Dermis microvascular lymphatic vessel endothelial cell (primary cell): Measurements from ENCODE around the gene RNF123. TPM values are rescaled to one million over a fixed set of nuclear protein-coding genes. Genes with fewer than 3 reads are reported as not detected.
A peak's percentile ranks its signal among the peaks of the same experiment; 100 is the strongest.
"Not testable (repeated sequence)": the region's sequence is repeated elsewhere in the genome, so short reads cannot be mapped to it uniquely, and the experiment has no call there.

Experiments
- DNase-seq, 2 donors: peaks; one replicate each; pipeline versions ENCODE4 v3.0.0 to v3.0.0-alpha.2; 2010; ENCODE audit warnings: low read depth in 2 of 2
- total RNA-seq: library from RNA; depleted of rRNA; stranded (reverse); fragments of >200 nt; gene quantifications from 2 replicates; pipeline ENCODE4 v1.2.1, GENCODE V29; 2014

The RNF123 gene
- total RNA-seq, 1 donor from 2014 or later: 18.4 TPM

DNA sequence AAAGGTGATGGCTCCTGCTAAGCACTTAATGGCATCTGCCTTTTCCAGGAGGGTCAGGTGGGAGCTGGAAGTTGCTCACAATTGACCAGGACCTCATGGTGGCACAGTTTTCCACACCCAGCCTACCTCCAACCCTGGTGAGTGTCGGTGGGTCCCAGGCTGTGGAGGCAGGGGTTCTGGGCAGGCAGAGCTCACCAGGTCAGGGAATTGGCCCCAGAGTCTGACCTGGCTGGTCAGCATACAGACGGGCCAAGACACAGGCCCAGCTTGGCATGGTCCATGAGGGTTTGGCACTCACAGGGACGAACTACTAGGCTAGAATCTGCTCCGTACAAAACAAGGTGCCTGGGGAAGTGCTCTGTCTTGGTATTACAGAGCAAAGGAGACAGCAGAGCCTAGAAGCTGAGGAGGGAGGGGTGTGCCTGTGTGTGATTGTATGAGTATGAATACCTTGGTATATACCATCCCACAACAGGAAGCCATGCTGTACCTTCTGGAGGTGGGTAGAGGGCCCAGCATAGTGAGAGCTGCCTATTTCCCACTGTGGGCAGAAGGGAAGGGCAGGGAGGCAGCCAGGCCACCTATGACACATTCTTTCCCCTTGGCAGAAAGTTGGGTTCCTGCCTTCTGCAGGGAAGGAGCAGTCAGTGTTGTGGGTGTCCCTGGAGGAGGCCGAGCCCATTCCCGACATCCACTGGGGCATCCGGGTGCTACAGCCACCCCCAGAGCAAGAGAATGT lies 8.7 kb upstream of the RNF123 start:
- no peak for DNase-seq

DNA sequence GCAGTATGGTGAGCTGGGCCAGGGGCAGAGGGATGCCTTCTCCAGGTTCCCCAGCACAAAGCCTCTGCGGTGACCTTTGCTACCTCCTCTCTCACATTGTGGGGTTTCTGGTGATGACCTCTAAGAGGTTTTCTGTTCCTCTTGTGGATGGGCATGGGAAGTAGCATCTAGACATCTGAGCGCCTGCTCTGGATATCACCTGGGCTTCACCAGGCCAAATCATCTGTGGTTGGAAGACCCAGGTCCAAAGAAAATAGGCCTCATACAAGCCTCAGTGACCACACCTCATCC lies 8.2 kb upstream of the RNF123 start:
- DNase-seq: no peak

DNA sequence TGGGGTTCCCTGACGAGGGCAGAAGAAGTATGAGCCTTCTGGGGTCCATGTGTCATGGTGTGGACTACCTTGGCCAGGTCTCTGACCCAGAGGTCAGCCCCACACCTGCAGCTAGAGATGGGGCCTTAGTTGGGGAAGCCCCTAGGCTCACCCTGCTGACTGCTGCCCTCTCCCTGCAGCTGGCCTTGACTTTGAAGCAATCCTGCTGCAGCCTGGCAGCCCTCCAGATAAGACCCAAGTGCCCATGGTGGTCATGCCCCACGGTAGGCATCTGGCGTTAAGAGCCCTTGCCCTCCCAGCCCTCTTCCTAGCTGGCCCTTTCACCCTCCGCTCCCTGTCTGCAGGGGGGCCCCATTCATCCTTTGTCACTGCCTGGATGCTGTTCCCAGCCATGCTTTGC lies 7.8 kb upstream of the RNF123 start:
- no peak for DNase-seq

DNA sequence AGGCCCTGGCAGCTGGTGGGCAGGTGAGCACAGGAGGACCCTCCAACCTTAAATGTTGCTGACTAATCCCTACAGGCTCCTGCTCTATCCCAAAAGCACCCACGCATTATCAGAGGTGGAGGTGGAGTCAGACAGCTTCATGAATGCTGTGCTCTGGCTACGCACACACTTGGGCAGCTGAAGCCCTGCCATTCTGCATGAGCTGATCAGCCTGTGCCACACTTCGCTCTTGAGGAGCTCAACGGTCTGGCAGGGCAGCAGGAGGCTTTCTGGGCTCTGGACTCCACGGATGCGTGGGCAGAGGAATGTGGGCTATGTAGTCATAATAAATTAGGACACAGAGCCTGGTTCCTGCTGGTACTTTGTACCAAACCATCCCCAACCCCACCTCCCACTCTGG lies 6.2 kb upstream of the RNF123 start:
- DNase-seq: no peak

DNA sequence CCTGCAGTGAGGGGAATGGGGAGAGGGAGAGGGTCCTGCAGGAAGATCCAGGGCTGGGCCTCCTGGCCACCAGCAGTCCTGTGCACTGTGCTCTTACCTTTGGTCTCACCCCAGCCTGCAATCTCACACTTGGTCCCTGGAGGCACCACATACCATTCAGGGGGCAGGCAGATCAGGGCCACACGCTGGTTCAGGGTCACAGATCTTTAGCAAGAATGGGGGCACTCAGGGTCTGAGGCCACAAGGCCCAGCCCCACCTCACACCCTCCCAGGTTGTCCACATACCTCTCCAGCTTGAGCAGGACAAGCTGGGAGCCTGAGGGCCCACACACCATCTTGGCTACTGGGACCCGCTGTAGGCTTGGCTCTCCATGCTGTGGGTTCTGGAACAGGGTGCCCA lies 4.9 kb upstream of the RNF123 start:
- not testable (repeated sequence) for DNase-seq

DNA sequence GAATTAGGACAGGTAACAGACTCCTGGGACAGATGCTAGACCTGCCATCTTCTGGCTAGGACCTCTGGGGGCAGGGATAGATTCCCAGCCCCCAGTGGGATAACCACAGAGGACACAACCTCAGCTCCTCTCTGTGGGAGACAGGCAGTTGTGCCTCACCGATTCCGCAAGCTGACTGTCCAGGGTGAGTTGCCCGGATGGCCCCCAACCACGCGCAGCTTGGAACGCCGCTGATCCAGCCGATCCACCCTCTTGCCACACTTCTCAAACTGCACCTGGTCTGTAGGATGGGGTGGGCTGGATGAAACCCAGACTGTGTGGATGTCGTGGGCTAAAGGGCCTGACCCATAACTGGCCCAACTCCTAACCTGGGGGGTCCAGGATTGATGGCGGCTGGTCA lies 4.3 kb upstream of the RNF123 start:
- DNase-seq: not testable (repeated sequence)

DNA sequence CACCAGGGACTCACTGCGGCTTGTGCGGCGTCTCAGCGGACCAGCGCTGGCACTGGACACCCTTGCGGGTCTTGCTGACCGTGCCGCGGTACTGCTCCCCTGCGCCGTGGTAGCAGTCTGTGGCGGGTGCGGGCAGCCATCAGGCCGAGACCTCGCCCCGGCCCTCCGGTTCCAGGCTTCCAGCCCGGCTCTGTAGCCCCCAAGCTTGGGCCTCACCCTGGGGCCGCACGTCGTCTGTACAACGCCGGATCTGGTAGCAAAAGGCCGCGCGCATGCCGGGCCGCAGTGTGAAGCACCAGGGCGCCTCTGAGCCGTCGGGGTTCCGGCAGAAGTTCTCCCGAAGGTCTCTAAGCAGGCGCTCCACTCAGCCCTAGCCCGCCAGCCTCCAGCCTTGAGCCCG lies 3.5 kb upstream of the RNF123 start:
- not testable (repeated sequence) for DNase-seq

DNA sequence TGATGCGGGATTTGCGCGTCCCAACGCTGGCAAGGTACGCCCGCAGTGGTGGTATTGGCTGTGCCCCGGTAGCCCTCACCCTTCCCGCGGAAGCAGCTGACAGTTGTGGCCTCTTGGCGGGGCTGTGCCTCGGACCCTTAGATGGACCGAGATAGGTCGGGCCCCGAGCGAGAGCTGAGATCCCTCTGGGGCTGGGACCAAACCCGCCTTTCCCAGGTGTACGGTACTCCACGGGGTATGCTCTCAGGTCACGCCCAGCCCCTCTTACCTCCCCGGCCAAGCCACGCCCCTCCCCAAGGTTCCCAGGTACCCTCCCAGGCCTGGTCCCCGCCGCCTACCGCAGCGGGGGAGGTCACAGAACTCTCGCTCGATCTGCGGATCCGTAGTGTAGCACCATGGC lies 3.0 kb upstream of the RNF123 start:
- DNase-seq: not testable (repeated sequence)

DNA sequence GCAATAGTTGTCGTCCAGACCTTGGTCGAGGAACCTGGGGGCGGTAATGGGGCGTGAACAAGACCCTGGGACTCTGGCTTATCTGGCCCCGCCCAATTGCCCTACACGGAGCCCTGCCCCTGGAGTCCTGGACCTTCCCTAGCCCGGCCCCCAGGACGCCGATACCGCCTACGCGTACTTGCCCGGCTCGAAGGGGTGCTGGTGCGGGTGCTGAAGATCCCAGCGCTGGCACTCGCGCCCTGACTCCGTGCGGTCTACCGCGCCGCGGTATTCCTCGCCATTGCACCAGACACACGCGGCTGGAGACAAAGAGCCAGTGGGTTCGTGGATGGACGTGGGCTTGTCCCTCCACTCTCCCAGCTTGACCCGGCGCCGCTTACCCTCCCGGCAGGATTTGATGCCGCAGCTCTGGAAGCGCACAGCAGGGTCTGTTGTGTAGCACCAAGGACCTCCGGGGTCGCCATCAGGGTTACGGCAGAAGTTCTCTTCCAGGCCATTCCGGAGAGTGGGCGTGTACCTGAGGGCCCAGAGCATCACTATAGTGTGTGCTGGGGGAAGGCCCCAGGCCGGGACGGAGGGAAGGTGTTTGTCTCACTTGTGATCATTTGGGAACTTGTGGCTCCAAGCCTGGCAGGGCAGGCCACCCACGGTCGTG lies 2.5 kb upstream of the RNF123 start:
- peak in 1 of 2 donors; percentile 21 for DNase-seq

DNA sequence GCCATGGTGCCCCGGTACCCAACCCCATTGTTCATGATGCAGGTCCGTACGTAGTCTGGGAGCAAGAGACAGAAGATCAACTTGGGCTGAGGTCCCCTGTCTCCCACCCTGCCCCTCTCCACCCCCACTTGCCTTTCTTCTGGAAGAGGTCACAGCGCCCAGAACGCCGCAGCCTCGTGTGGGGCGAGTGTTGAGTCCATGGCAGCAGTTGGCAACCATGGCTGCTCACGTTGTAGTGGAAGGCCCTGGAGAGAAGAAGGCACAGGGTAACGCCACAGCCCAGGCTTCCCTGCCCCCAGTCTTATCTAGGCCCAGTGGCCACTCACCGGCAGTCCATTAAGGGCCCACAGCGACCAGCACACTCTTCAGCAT lies 1.9 kb upstream of the RNF123 start:
- DNase-seq: not testable (repeated sequence)

DNA sequence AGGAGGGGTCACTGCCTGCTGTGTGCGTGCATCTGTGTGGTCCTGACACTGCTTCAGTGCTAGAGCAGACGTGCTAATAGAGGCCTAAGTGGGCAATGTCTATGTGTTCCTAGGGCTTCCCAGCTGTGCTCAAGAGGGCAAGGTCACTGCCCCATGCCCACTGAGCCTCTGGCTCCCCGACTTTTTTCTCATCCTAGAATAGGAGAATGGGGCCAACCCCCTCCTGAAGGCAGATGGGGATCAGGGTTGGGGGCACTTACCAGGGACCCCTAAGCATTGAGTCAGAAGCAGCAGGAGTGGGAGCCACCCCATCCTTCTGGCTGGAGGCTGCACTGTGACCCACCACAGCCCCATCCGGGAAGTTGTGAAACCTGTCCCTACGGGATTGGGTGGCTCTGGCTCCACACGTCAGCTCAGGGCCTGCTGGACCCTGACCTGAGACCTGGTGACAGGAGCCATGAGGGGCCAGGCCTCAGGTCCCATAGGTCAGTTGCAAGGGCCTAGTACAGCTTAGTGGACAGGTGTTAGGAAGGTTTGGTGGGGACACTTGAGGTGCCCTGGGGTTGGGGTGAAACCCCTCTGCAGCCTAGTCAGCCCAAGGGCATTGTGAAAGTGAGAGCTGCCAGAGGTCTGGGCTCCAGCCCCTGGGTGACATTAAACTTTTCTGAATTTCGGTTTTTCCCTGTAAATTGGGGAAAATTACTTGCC lies 865 bp upstream of the RNF123 start:
- not testable (repeated sequence) for DNase-seq

DNA sequence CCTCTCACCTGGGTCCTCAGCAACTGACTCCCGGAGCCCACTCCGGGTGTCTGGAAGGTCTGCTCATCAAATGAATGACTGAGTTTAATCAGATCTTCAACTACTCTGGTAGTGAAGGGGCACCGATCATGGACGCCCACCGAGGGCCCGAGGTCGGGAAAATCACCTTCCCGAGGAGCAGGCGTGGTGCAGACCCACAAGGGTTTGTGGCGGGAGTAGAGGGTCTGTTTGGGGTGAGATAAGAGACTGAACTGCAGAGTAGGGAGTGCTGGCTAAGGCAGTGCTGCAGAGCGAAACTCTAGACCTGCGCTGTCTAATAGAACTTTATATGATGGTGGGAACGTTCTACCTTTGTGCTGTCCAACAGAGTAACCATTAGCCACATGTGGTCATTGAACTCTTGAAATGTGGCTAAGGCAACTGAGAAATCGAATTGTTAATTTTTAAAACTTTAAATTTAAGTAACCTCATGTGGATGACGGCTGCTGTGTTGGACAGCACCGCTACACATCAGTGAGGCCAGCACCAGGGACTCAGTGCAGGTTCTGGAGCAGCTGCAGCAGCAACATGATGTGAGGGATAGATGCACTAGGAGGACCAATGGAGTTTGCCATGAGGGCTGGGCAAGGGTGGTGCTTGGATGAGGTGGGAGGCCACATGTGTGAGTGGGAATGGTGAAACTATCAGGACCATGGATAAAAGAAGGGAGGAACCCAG lies 709 bp downstream of the RNF123 start:
- not testable (repeated sequence) for DNase-seq

DNA sequence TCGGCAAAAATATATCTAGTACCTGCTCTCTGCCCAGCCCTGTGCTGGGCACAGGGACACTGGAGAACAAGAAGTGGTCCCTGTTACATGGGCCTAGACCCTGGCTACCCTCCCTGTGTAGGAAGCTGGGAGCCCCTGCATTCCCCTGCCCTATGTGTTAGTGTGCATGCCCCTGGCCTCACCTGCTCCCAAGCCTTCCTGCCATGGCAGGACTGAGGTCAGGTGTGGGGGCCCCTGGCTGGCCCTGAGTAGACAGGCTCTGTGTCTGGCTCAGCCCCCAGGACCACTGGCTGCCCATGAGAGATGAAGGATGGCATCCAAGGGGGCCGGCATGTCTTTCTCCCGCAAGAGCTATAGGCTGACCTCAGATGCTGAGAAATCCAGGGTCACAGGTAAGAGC lies 1.5 kb downstream of the RNF123 start:
- DNase-seq: not testable (repeated sequence)

DNA sequence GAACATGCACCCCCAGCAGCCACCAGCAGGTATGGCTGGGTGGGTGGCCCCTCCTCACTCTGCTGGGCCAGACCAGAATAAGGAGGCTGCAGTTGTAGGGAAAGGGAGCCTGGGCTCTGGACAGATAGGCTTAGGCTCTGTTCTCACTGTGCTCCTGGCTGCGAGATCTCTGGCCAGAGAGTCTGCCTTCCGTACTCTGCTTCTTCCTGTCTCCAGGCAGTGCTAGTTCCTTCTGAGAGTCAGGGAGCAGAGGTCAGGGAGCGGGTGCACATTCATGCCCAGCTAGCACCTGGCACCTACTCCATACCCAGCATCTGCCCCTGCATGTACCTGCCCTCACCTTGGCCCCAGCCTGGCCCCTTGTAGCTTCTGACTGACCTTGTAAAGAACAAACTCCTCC lies 2.1 kb downstream of the RNF123 start:
- DNase-seq: not testable (repeated sequence)

DNA sequence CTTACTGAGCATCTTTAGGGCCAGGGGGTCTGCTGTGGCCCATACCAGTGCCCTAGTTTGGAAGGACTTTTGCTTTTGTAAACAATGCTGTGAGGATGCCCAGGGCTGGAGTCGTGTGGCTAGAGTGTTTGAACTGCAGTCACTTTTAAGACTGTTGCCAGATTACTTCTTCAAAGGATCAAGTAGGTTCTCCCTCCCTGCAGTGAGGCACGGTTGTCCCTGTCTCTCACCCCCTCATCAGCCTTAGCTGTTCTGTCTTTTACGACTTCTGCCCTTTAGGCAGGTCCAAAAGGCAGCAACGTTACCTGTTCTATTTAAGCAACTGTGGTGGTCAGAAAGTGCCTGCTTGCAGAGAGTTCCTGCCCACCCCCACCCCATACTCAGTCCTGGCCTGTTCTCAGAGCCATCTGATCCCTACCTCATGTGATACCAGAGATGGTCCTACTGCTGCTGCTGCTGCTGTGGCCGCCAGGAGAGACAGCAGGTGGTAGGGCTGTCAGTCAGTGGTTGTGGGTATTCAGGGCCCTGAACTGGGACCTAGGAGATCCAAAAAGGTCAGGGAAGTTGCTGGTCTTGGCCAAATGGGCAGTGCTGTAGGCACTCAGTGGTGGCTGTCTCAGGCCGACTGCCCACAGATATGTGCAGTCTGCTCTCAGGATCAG lies 5.2 kb downstream of the RNF123 start:
- DNase-seq: not testable (repeated sequence)

DNA sequence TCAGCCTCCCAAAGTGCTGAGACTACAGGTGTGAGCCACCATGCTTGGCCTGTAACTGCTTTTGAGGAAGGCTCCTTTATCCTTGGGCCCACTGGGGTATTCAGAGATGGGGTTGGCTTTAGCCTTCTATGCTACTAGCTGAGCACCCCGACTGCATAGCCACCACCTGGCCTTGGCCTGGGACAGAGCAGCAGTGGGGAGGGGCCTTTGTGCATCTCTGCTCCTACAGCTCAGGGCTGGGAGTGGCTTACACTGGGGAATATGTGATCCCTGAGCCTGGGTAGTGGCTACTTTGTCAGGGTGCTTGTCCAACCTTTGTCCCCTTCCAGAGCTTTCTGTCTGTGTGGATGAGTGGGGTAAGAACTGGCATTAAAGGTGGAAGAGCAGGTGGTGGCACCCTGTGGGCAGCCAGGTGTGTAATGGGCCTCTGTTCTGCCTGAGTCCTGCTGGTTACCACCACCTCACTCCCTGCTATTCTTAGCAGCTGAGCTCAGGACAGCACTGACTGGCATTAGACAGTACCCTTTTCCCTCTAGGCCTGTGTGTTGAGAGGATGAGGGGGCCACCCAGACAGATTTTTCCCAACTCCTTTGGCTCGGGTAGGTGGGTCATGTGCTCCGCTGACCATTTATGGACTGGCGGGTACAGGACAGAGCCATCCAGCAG lies 6.1 kb downstream of the RNF123 start:
- not testable (repeated sequence) for DNase-seq

DNA sequence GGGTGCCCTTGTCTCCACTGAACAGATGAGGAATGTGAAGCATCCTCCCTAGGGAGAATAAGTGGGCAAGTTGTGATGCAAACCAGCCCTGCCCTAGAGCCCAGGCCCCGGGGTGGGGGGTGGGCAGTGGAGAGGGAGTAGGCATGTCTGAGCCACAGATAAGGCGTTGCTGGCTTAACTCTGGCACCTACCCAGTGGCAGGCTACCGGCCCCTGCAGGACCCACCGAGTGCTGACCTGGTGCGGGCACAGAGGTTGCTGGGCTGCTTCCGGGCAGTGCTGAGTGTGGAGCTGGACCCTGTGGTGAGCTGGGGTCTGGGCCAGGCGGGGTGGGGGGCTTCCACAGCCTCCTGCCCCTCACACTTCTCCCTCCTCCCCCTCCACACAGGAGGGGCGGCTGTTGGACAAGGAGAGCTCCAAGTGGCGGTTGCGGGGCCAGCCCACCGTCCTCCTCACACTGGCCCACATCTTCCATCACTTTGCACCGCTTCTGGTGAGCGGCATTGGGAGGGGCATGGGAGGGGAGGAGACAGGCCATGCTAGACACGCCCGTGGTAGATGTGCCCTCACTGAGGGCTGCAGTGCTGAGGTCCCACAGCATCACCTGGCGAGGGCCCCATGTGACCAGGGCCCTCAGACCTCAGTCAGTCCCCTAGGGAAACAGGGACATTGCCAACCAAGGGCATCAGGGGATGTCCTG lies 10.1 kb downstream of the RNF123 start:
- DNase-seq: no peak

DNA sequence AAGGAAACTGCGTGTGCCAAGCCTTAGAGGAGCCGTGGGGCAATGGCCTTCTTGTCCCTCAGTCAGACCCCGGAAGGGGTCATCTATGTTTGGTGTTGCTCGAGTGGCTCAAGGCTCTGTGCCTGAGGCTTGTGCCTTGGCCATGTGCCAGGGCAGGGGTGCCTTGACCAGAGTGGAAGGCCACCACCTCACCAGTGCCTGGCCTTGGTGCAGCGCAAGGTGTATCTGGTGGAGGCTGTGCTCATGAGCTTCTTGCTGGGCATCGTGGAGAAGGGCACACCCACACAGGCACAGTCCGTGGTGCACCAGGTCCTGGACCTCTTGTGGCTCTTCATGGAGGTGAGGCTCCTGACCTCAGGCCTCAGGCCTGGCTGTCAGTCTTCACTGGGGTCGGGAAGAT lies 10.7 kb downstream of the RNF123 start:
- DNase-seq: no peak

DNA sequence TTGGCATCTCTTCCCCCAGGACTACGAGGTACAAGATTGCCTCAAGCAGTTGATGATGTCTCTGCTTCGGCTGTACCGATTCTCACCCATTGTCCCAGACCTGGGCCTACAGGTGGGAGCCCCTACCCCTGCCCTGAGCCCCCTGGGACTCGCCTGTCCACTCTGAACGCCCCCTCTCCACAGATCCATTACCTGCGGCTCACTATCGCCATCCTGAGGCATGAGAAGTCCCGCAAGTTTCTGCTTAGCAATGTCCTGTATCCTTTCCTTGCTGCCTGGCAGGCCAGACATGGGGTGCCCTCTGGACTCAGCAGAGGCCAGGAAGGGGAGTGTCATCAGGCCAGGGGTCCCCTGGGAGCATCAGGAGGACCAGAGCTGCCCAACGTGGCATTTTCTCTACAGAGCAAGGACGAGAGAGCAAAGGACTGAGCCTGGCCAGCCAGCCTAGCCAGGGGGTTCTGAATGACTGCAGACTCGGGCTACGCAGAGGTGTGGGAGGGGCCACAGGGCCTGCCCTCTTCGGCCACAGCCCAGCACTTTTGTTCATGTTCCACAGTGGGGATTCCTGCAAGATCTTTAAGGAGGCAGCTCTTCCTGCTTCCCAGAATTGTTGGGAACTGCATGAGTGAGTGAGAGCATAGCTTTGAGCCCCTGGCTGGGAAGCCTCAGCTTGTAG lies 11.2 kb downstream of the RNF123 start:
- no peak for DNase-seq
